Measurements from ENCODE around the gene SH3GL2.

Gene SH3GL2

GRCh38 chr9:17824191-17824590 lies 245.3 kb downstream of the SH3GL2 start:
- DNase-seq = no peak

GRCh38 chr9:17824616-17825264 lies 245.9 kb downstream of the SH3GL2 start:
- no peak for DNase-seq

- DNase-seq = no peak
Observed at GRCh38 chr9:17825265-17825659, 246.4 kb downstream of the SH3GL2 start.

- no peak for DNase-seq
Observed at GRCh38 chr9:17829064-17829463, 250.2 kb downstream of the SH3GL2 start.

- DNase-seq = no peak
Observed at GRCh38 chr9:17829812-17830385, 251.0 kb downstream of the SH3GL2 start.

GRCh38 chr9:17832812-17833211 lies 253.9 kb downstream of the SH3GL2 start:
- DNase-seq = no peak

- no peak for DNase-seq
Observed at GRCh38 chr9:17833846-17834245, 255.0 kb downstream of the SH3GL2 start.

- no peak for DNase-seq
Observed at GRCh38 chr9:17837965-17838364, 259.1 kb downstream of the SH3GL2 start.

GRCh38 chr9:17839776-17840175 lies 260.9 kb downstream of the SH3GL2 start:
- no peak for DNase-seq

GRCh38 chr9:17843236-17843635 lies 264.4 kb downstream of the SH3GL2 start:
- DNase-seq = no peak
